Measurements from ENCODE around the gene UNC5CL. TPM values are rescaled to one million over a fixed set of nuclear protein-coding genes. Genes with fewer than 3 reads are reported as not detected.
A peak's percentile ranks its signal among the peaks of the same experiment; 100 is the strongest.

Gene UNC5CL
- total and polyA plus RNA-seq, 8 donors, result 2.3 to 84.8 (median 13.1) TPM

DNA sequence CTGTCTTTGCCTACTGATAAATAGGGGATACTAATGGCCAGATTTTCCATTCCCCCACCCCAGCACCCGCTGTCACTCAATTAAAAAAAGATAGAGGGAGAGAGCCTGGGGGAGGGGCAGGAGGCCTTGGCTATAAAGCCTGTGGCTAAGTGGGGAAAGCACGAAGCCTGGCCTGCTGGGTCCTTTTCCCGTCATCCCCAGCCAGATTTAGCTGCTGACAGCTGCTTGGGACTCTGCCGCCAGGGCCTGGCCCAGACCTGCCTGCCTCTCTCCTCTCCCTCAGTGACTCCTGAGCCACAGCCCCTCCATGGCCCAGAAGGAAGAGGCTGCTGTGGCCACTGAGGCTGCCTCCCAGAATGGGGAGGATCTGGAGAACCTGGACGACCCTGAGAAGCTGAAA lies 14.0 kb upstream of the UNC5CL start, which contains the start of gene APOBEC2:
Gene APOBEC2 (plus strand): TSS at position 162 of the 400 bp plus-strand sequence. CDS start 146 bp downstream, at position 308.
- Histone ChIP-seq H3K27ac (peak within 1 kb of the TSS in 2 of 5 donors; percentile 19 to 84), H3K36me3 (no peaks in the 10 kb centered on the region), H3K27me3 (no peaks in the 10 kb centered on the region), H3K4me3 (no peak within 1 kb of the TSS), H3K4me1 (peaks cover 8 to 91% (median 49%) of the 10 kb centered on the region in 4 donors), H3K9me3 (no peaks in the 10 kb centered on the region)
- intact Hi-C loops (cut with DNase I; ENCODE audit: low total_unique reads), result no loop called here
- 55 to 66% (median 58%) methylated on average over 5 of the region's 5 CpGs for WGBS, 5 donors
- TF ChIP-seq POLR2AphosphoS5 (IDR thresholded peaks at IDR 0.05), result no peak
- no peak for TF ChIP-seq EP300 (IDR thresholded peaks at IDR 0.05)
- TF ChIP-seq, protein P1, sequence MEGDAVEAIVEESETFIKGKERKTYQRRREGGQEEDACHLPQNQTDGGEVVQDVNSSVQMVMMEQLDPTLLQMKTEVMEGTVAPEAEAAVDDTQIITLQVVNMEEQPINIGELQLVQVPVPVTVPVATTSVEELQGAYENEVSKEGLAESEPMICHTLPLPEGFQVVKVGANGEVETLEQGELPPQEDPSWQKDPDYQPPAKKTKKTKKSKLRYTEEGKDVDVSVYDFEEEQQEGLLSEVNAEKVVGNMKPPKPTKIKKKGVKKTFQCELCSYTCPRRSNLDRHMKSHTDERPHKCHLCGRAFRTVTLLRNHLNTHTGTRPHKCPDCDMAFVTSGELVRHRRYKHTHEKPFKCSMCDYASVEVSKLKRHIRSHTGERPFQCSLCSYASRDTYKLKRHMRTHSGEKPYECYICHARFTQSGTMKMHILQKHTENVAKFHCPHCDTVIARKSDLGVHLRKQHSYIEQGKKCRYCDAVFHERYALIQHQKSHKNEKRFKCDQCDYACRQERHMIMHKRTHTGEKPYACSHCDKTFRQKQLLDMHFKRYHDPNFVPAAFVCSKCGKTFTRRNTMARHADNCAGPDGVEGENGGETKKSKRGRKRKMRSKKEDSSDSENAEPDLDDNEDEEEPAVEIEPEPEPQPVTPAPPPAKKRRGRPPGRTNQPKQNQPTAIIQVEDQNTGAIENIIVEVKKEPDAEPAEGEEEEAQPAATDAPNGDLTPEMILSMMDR (IDR thresholded peaks at IDR 0.05), result no peak
- no peak for TF ChIP-seq POLR2A (IDR thresholded peaks at IDR 0.05)
- peak in 1 of 2 donors; percentile 54 for DNase-seq

DNA sequence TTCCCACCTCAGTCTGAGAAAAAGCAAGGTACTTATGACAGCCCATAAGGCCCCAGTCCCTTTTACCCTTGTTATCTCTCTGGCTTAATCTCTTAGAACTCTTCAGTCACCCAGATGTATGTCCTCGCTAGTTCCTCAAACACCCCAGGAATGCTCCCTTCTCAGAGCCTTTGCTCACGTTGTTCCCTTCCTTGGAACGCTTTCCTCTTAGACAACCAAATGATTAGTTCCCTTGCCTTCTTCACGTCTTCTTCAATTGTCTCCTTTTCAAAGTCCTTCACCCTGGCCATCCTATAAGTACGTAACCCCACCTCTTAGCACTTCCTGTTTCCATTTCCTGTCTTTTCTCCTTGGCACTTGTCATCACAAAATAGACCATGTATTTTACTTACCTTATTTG lies 12.9 kb upstream of the UNC5CL start:
- TF ChIP-seq POLR2AphosphoS5 (IDR thresholded peaks at IDR 0.05) (no peak), EP300 (IDR thresholded peaks at IDR 0.05) (no peak), POLR2A (IDR thresholded peaks at IDR 0.05) (no peak)
- TF ChIP-seq, protein P1 (IDR thresholded peaks at IDR 0.05), result no peak
- WGBS, 5 donors, result 76 to 82% (median 77%) methylated on average over 5 of the region's 5 CpGs
- H3K4me1 ChIP-seq, result peaks cover 16 to 91% (median 48%) of the 10 kb centered on the region in 4 donors
- no peak overlapping the region for H3K27ac ChIP-seq
- DNase-seq, result no peak
- no peaks in the 10 kb centered on the region for H3K27me3 ChIP-seq
- no peaks in the 10 kb centered on the region for H3K36me3 ChIP-seq
- no peak overlapping the region for H3K4me3 ChIP-seq
- H3K9me3 ChIP-seq, result no peaks in the 10 kb centered on the region
- intact Hi-C loops (cut with DNase I; ENCODE audit: low total_unique reads), result no loop called here

DNA sequence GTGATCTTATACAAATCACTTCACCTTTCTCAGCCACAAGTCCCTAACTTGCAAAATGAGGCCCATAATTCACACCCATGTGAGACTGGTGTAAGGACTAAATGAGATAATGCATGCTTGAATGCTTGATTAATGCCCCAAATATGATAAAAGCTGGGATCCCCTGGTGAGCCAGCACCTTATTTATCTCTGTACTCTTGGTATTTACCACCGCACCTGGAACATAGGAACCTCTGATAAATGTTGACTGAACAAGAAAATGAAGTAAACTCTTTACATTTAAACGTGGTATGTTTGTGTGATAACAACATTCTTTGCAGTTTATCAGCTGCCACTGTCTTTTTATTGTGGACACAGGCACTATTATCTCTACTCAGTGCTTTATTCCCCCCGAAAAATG lies 11.5 kb upstream of the UNC5CL start:
- Histone ChIP-seq H3K36me3 (no peaks in the 10 kb centered on the region), H3K4me1 (peaks cover 18 to 93% (median 49%) of the 10 kb centered on the region in 4 donors), H3K4me3 (no peak overlapping the region), H3K27me3 (no peaks in the 10 kb centered on the region), H3K27ac (peak overlapping the region in 1 of 5 donors; percentile 10), H3K9me3 (no peaks in the 10 kb centered on the region)
- TF ChIP-seq, protein P1 (IDR thresholded peaks at IDR 0.05), result no peak
- TF ChIP-seq POLR2AphosphoS5 (IDR thresholded peaks at IDR 0.05) (no peak), POLR2A (IDR thresholded peaks at IDR 0.05) (no peak), EP300 (IDR thresholded peaks at IDR 0.05) (no peak)
- no peak for DNase-seq
- intact Hi-C loops (cut with DNase I; ENCODE audit: low total_unique reads), result no loop called here
- WGBS, 5 donors, result 27 to 57% (median 49%) methylated on average over 3 of the region's 3 CpGs

DNA sequence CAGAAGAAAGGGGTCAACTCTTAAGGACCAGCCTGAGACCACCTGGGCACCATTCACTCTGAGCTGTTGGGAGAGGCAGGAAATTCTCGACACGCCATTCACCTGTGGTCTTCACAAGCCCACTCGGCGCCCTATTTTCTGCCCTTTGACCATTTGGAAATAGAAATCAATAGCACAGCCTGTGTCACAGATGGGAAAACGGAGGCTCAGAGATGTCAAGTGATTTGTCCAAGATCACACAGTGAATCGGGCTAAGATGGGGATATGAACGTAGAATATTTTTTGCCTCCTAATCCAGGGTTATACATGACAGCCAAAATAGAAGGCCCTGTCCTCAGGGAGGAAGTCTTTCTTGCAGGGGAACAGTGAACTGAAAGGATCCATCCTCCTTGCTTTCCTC lies 10.9 kb upstream of the UNC5CL start:
- TF ChIP-seq POLR2A (IDR thresholded peaks at IDR 0.05) (no peak), EP300 (IDR thresholded peaks at IDR 0.05) (no peak), POLR2AphosphoS5 (IDR thresholded peaks at IDR 0.05) (no peak)
- TF ChIP-seq, protein P1 (IDR thresholded peaks at IDR 0.05), result no peak
- Histone ChIP-seq H3K36me3 (no peaks in the 10 kb centered on the region), H3K27ac (peak overlapping the region in 1 of 5 donors; percentile 10), H3K4me3 (no peak overlapping the region), H3K4me1 (peaks cover 18 to 87% (median 46%) of the 10 kb centered on the region in 4 donors), H3K9me3 (no peaks in the 10 kb centered on the region), H3K27me3 (no peaks in the 10 kb centered on the region)
- DNase-seq, result no peak
- WGBS, 5 donors, result 82 to 89% (median 88%) methylated on average over 7 of the region's 7 CpGs
- intact Hi-C loops (cut with DNase I; ENCODE audit: low total_unique reads), result no loop called here
